ENCODE measurements around the gene IL3RA.

The IL3RA gene

GRCh38 chrX:1378306-1378759 lies 41.7 kb downstream of the IL3RA start:
- no peak for TF ChIP-seq EZH2 (IDR thresholded peaks at IDR 0.05; ENCODE audit: borderline replicate concordance, low read length)
- TF ChIP-seq CTCF (IDR thresholded peaks at IDR 0.05; ENCODE audit: low read length), result no peak
- Histone ChIP-seq H3K27ac (ENCODE audit: low read depth, low read length, poor library complexity, severe bottlenecking) (no peak overlapping the region), H3K79me2 (ENCODE audit: insufficient read depth, low read length) (no peaks in the 10 kb centered on the region), H3K27me3 (ENCODE audit: insufficient read depth, low read length) (no peaks in the 10 kb centered on the region), H3K9me2 (ENCODE audit: low read depth, low read length) (no peaks in the 10 kb centered on the region), H3K4me3 (ENCODE audit: low read depth, low read length, poor library complexity, severe bottlenecking) (no peak overlapping the region), H3K4me1 (ENCODE audit: insufficient read depth, low read length, severe bottlenecking) (no peaks in the 10 kb centered on the region), H3K9me3 (ENCODE audit: low read length) (no peaks in the 10 kb centered on the region), H2AFZ (ENCODE audit: low read length) (no peak overlapping the region), H4K20me1 (ENCODE audit: insufficient read depth, low read length) (no peaks in the 10 kb centered on the region), H3K9ac (ENCODE audit: low read length) (no peak overlapping the region), H3K36me3 (ENCODE audit: insufficient read depth, low read length) (peaks cover 3% of the 10 kb centered on the region), H3K4me2 (ENCODE audit: low read length) (no peak overlapping the region), H3F3A (ENCODE audit: insufficient read depth, low read length) (no peaks in the 10 kb centered on the region)

- Histone ChIP-seq H3K4me3 (ENCODE audit: low read depth, low read length, poor library complexity, severe bottlenecking) (no peak overlapping the region), H3K9me2 (ENCODE audit: low read depth, low read length) (no peaks in the 10 kb centered on the region), H3F3A (ENCODE audit: insufficient read depth, low read length) (0 out of 2 replicates have a peak, but pooled peaks cover 2% of the 10 kb centered on the region), H3K27me3 (ENCODE audit: insufficient read depth, low read length) (no peaks in the 10 kb centered on the region), H3K36me3 (ENCODE audit: insufficient read depth, low read length) (peaks cover 26% of the 10 kb centered on the region), H3K4me1 (ENCODE audit: insufficient read depth, low read length, severe bottlenecking) (no peaks in the 10 kb centered on the region), H3K9ac (ENCODE audit: low read length) (no peak overlapping the region), H3K27ac (ENCODE audit: low read depth, low read length, poor library complexity, severe bottlenecking) (no peak overlapping the region), H4K20me1 (ENCODE audit: insufficient read depth, low read length) (no peaks in the 10 kb centered on the region), H2AFZ (ENCODE audit: low read length) (no peak overlapping the region), H3K4me2 (ENCODE audit: low read length) (no peak overlapping the region), H3K79me2 (ENCODE audit: insufficient read depth, low read length) (no peaks in the 10 kb centered on the region), H3K9me3 (ENCODE audit: low read length) (no peaks in the 10 kb centered on the region)
- TF ChIP-seq EZH2 (IDR thresholded peaks at IDR 0.05; ENCODE audit: borderline replicate concordance, low read length), result no peak
- no peak for TF ChIP-seq CTCF (IDR thresholded peaks at IDR 0.05; ENCODE audit: low read length)
These were observed 44.2 kb downstream of the IL3RA start for GRCh38 chrX:1380672-1381233.

- Histone ChIP-seq H4K20me1 (ENCODE audit: insufficient read depth, low read length) (no peaks in the 10 kb centered on the region), H3K79me2 (ENCODE audit: insufficient read depth, low read length) (peaks cover under 1% of the 10 kb centered on the region; the same call in 1 of the 2 replicates), H3K9ac (ENCODE audit: low read length) (no peak overlapping the region), H3K27ac (ENCODE audit: low read depth, low read length, poor library complexity, severe bottlenecking) (no peak overlapping the region), H3K4me3 (ENCODE audit: low read depth, low read length, poor library complexity, severe bottlenecking) (no peak overlapping the region), H3K27me3 (ENCODE audit: insufficient read depth, low read length) (no peaks in the 10 kb centered on the region), H3K4me2 (ENCODE audit: low read length) (no peak overlapping the region), H3K4me1 (ENCODE audit: insufficient read depth, low read length, severe bottlenecking) (no peaks in the 10 kb centered on the region), H3K36me3 (ENCODE audit: insufficient read depth, low read length) (peaks cover 66% of the 10 kb centered on the region), H3K9me2 (ENCODE audit: low read depth, low read length) (no peaks in the 10 kb centered on the region), H3K9me3 (ENCODE audit: low read length) (no peaks in the 10 kb centered on the region), H3F3A (ENCODE audit: insufficient read depth, low read length) (0 out of 2 replicates have a peak, but pooled peaks cover 2% of the 10 kb centered on the region), H2AFZ (ENCODE audit: low read length) (no peak overlapping the region)
- TF ChIP-seq CTCF (IDR thresholded peaks at IDR 0.05; ENCODE audit: low read length), result no peak
- no peak for TF ChIP-seq EZH2 (IDR thresholded peaks at IDR 0.05; ENCODE audit: borderline replicate concordance, low read length)
These were observed 48.2 kb downstream of the IL3RA start for GRCh38 chrX:1384658-1385252.
